ENCODE data around the gene CDC5L. TPM values are rescaled to one million over a fixed set of nuclear protein-coding genes. Genes with fewer than 3 reads are reported as not detected.
"Not testable (repeated sequence)": the region's sequence is repeated elsewhere in the genome, so short reads cannot be mapped to it uniquely, and the experiment has no call there.

CDC5L gene
- total RNA-seq, 2 donors from 2014 or later: 28.9 to 30.5 TPM

- no peak overlapping the region for H3K4me3 ChIP-seq (ENCODE audit: low read length)
- Mint-ChIP-seq H3K27ac (no peak overlapping the region), H3K4me1 (peaks cover 13% of the 10 kb centered on the region), H3K4me3 (no peak overlapping the region), H3K9me3 (peaks cover 18% of the 10 kb centered on the region), H3K27me3 (ENCODE audit: insufficient read depth) (no peaks in the 10 kb centered on the region), H3K36me3 (ENCODE audit: low read depth) (peaks cover 76% of the 10 kb centered on the region)
- no peaks in the 10 kb centered on the region for H3K4me1 ChIP-seq (ENCODE audit: control insufficient read depth, insufficient read depth, low read length)
- no peak overlapping the region for H3K27ac ChIP-seq (ENCODE audit: low read depth, low read length)
- H3K27me3 ChIP-seq (ENCODE audit: control insufficient read depth, insufficient read depth, low read length, poor library complexity, severe bottlenecking): no peaks in the 10 kb centered on the region
- peaks cover 40% of the 10 kb centered on the region for H3K9me3 ChIP-seq (ENCODE audit: control insufficient read depth, low read length)
- DNase-seq: no peak
- TF ChIP-seq CTCF (conservative IDR thresholded peaks at IDR 0.05): no peak
- H3K36me3 ChIP-seq (ENCODE audit: control insufficient read depth, insufficient read depth, low read length): peaks cover 75% of the 10 kb centered on the region
- no peak overlapping the region for H3K9ac ChIP-seq (ENCODE audit: extremely low read depth, low read length, poor library complexity, severe bottlenecking)
These were observed 55.4 kb downstream of the CDC5L start for GRCh38 chr6:44442833-44443444.

GRCh38 chr6:44444853-44445252 lies 57.3 kb downstream of the CDC5L start:
- Histone ChIP-seq H3K9me3 (ENCODE audit: control insufficient read depth, low read length) (peaks cover 37% of the 10 kb centered on the region), H3K27me3 (ENCODE audit: control insufficient read depth, insufficient read depth, low read length, poor library complexity, severe bottlenecking) (no peaks in the 10 kb centered on the region), H3K27ac (ENCODE audit: low read depth, low read length) (no peak overlapping the region), H3K4me3 (ENCODE audit: low read length) (no peak overlapping the region), H3K4me1 (ENCODE audit: control insufficient read depth, insufficient read depth, low read length) (no peaks in the 10 kb centered on the region), H3K9ac (ENCODE audit: extremely low read depth, low read length, poor library complexity, severe bottlenecking) (no peak overlapping the region), H3K36me3 (ENCODE audit: control insufficient read depth, insufficient read depth, low read length) (peaks cover 70% of the 10 kb centered on the region)
- H3K36me3 Mint-ChIP-seq (ENCODE audit: low read depth): peaks cover 65% of the 10 kb centered on the region
- H3K27me3 Mint-ChIP-seq (ENCODE audit: insufficient read depth): no peaks in the 10 kb centered on the region
- H3K4me3 Mint-ChIP-seq: no peak overlapping the region
- DNase-seq: no peak
- H3K27ac Mint-ChIP-seq: no peak overlapping the region
- H3K4me1 Mint-ChIP-seq: peaks cover 13% of the 10 kb centered on the region
- H3K9me3 Mint-ChIP-seq: peaks cover 18% of the 10 kb centered on the region
- WGBS, 2 experiments (ENCODE audit: insufficient coverage in 1 of 2, insufficient read length in 1 of 2): 89 to 97% methylated on average over 1 of the region's 1 CpG
- peak; percentile 47 for TF ChIP-seq CTCF (conservative IDR thresholded peaks at IDR 0.05)

GRCh38 chr6:44446626-44447300 lies 59.3 kb downstream of the CDC5L start:
- peaks cover 14% of the 10 kb centered on the region for H3K9me3 Mint-ChIP-seq
- Histone ChIP-seq H3K4me3 (ENCODE audit: low read length) (no peak overlapping the region), H3K9ac (ENCODE audit: extremely low read depth, low read length, poor library complexity, severe bottlenecking) (no peak overlapping the region), H3K27me3 (ENCODE audit: control insufficient read depth, insufficient read depth, low read length, poor library complexity, severe bottlenecking) (no peaks in the 10 kb centered on the region), H3K4me1 (ENCODE audit: control insufficient read depth, insufficient read depth, low read length) (no peaks in the 10 kb centered on the region), H3K9me3 (ENCODE audit: control insufficient read depth, low read length) (peaks cover 20% of the 10 kb centered on the region), H3K36me3 (ENCODE audit: control insufficient read depth, insufficient read depth, low read length) (peaks cover 58% of the 10 kb centered on the region), H3K27ac (ENCODE audit: low read depth, low read length) (no peak overlapping the region)
- no peak overlapping the region for H3K4me3 Mint-ChIP-seq
- no peak for TF ChIP-seq CTCF (conservative IDR thresholded peaks at IDR 0.05)
- DNase-seq: no peak
- WGBS, 2 experiments (ENCODE audit: insufficient coverage in 1 of 2, insufficient read length in 1 of 2): 92% methylated on average over 3 of the region's 4 CpGs; no CpG with 5 or more reads in 1 of the 2 experiments
- peaks cover 49% of the 10 kb centered on the region for H3K36me3 Mint-ChIP-seq (ENCODE audit: low read depth)
- no peak overlapping the region for H3K27ac Mint-ChIP-seq
- H3K4me1 Mint-ChIP-seq: peaks cover 13% of the 10 kb centered on the region
- H3K27me3 Mint-ChIP-seq (ENCODE audit: insufficient read depth): no peaks in the 10 kb centered on the region

GRCh38 chr6:44449181-44449580 lies 61.7 kb downstream of the CDC5L start:
- H3K27me3 ChIP-seq (ENCODE audit: control insufficient read depth, insufficient read depth, low read length, poor library complexity, severe bottlenecking); H3K27ac Mint-ChIP-seq; H3K9ac ChIP-seq (ENCODE audit: extremely low read depth, low read length, poor library complexity, severe bottlenecking); H3K4me3 Mint-ChIP-seq; H3K4me1 ChIP-seq (ENCODE audit: control insufficient read depth, insufficient read depth, low read length); DNase-seq; H3K27me3 Mint-ChIP-seq (ENCODE audit: insufficient read depth); H3K4me3 ChIP-seq (ENCODE audit: low read length); H3K9me3 ChIP-seq (ENCODE audit: control insufficient read depth, low read length); H3K27ac ChIP-seq (ENCODE audit: low read depth, low read length); H3K9me3 Mint-ChIP-seq: not testable (repeated sequence)
- peaks cover 42% of the 10 kb centered on the region for H3K36me3 ChIP-seq (ENCODE audit: control insufficient read depth, insufficient read depth, low read length)
- peaks cover 13% of the 10 kb centered on the region for H3K4me1 Mint-ChIP-seq
- peaks cover 34% of the 10 kb centered on the region for H3K36me3 Mint-ChIP-seq (ENCODE audit: low read depth)
- WGBS, 2 experiments (ENCODE audit: insufficient coverage in 1 of 2, insufficient read length in 1 of 2): 89 to 96% methylated on average over 1 to 2 of the region's 2 CpGs

Data from endodermal cell (in vitro differentiated cells).